ENCODE measurements around the gene TERT.

GRCh38 chr5:1240496-1241260 is 54.2 kb downstream of the TERT start:
- TF ChIP-seq CTCF (IDR thresholded peaks at IDR 0.05) (no peak), POLR2AphosphoS5 (IDR thresholded peaks at IDR 0.05) (no peak)

Measured in breast epithelium (tissue), 3 donors.